22Rv1 (cell line): ENCODE results near the gene ASTN2.
"Not testable (repeated sequence)": the region's sequence is repeated elsewhere in the genome, so short reads cannot be mapped to it uniquely, and the experiment has no call there.

ENCODE experiments used
- H3K27ac ChIP-seq: fragments of 450-650 bp; 2 replicates; pipeline ENCODE4 v1.5.1; 2017
- CTCF ChIP-seq: fragments of 450-650 bp; IDR thresholded peaks from 2 replicates; pipeline ENCODE4 v1.5.1; 2017; ENCODE audit warnings: mild to moderate bottlenecking
- ZFX ChIP-seq: fragments of 450-650 bp; IDR thresholded peaks from 2 replicates; pipeline ENCODE4 v1.6.1; 2017; ENCODE audit warnings: antibody characterized with exemption, borderline replicate concordance

Gene ASTN2

GRCh38 chr9:116901260-116901659 is 513.6 kb downstream of the ASTN2 start:
- H3K27ac ChIP-seq = no peak overlapping the region
- TF ChIP-seq ZFX = no peak

DNA sequence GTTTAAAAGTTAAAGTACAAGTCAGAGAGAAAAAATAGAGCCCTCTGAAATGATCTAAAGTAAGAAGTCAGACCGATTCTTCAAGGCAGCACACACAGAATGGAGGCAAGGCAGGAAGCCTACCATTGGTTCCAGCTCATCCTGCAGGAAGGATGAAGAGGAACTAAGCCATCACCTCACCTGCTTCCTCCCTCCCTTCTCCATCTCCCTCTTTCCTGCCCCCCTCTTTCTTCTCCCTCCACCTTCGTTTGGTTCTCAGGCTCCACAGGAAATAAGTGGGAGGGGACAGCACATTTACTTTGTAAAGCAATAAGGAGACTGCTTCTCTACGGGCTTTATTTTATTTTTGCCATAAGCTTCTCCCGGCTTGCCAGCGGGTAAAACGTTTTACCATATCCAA is 514.3 kb downstream of the ASTN2 start:
- TF ChIP-seq CTCF (no peak), ZFX (no peak)
- no peak overlapping the region for H3K27ac ChIP-seq

GRCh38 chr9:116900007-116900367 is 514.9 kb downstream of the ASTN2 start:
- TF ChIP-seq CTCF (no peak), ZFX (no peak)
- no peak overlapping the region for H3K27ac ChIP-seq

GRCh38 chr9:116899337-116900006 is 515.4 kb downstream of the ASTN2 start:
- TF ChIP-seq ZFX = no peak
- H3K27ac ChIP-seq = no peak overlapping the region

- not testable (repeated sequence) for H3K27ac ChIP-seq
These were observed 516.7 kb downstream of the ASTN2 start for GRCh38 chr9:116898131-116898530.

- TF ChIP-seq CTCF (no peak), ZFX (no peak)
- H3K27ac ChIP-seq = no peak overlapping the region
These were observed 517.7 kb downstream of the ASTN2 start for GRCh38 chr9:116897201-116897600.

DNA sequence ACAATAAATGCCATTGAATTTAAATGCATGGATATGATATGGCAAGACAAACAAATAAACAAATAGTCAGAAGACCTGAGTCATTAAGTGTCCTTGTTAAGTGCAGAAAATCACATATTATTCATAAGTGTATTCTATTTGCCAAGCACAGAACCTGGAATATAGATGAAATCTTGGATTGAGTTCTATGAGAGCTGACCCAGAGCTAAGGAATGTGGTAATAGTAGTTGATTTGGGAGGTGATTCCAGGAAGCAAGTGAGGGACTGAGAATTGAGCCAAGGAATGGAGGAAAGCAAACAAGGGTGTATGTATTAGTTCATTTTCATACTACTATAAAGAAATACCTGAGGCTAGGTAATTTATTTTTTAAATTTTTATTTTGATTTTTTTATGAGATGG is 518.9 kb downstream of the ASTN2 start:
- H3K27ac ChIP-seq = no peak overlapping the region
- TF ChIP-seq CTCF (no peak), ZFX (no peak)

DNA sequence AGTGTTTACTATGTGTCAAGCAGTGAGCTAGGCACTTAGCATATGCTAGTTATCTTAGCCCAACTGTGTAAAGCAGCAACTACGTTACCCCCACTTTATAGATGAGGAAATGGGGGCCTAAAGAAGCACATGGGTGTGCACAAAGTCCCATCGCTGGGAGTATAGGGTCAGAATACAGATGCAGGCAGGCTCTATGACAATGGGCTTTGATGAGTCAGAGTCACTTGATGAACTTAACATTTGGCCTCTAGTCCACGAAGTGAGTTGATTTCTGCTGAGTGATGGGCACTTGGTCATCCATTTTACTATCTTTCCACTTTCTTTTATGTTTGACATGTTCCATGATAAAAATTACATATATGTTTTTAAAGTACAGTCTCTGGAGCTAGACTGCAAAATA is 523.4 kb downstream of the ASTN2 start:
- TF ChIP-seq CTCF (no peak), ZFX (no peak)
- H3K27ac ChIP-seq = no peak overlapping the region

GRCh38 chr9:116888476-116888875 is 526.4 kb downstream of the ASTN2 start:
- not testable (repeated sequence) for H3K27ac ChIP-seq

- H3K27ac ChIP-seq = no peak overlapping the region
- TF ChIP-seq ZFX (no peak), CTCF (no peak)
These were observed 526.8 kb downstream of the ASTN2 start for GRCh38 chr9:116888066-116888465.
